ENCODE measurements around the gene ZNRF3. TPM values are rescaled to one million over a fixed set of nuclear protein-coding genes. Genes with fewer than 3 reads are reported as not detected.
"Not testable (repeated sequence)": the region's sequence is repeated elsewhere in the genome, so short reads cannot be mapped to it uniquely, and the experiment has no call there.

The ZNRF3 gene
- total RNA-seq, 4 donors from 2014 or later, result 17.2 to 22.8 (median 19.5) TPM

GRCh38 chr22:28885939-28886338 is 2.6 kb downstream of the ZNRF3 start:
- WGBS, 2 donors, result 75 to 85% methylated on average over 3 of the region's 3 CpGs
- H3K4me3 ChIP-seq (ENCODE audit: low read depth, poor library complexity, severe bottlenecking), result no peak overlapping the region
- intact Hi-C loops (cut with DNase I; ENCODE audit: low total_unique reads), result no loop called here
- TF ChIP-seq CTCF (IDR thresholded peaks at IDR 0.05) (no peak), POLR2A (IDR thresholded peaks at IDR 0.05) (no peak)
- peak in 1 of 2 donors; percentile 7 for DNase-seq (ENCODE audit: low spot score in 2 of 2)

- 98% methylated on average over 4 of the region's 4 CpGs for WGBS, 2 donors
- intact Hi-C loops (cut with DNase I; ENCODE audit: low total_unique reads); DNase-seq (ENCODE audit: low spot score in 2 of 2): not testable (repeated sequence)
Measured at GRCh38 chr22:28886679-28887078, 3.3 kb downstream of the ZNRF3 start.

GRCh38 chr22:28887725-28888459 is 4.5 kb downstream of the ZNRF3 start:
- 62 to 85% methylated on average over 4 of the region's 4 CpGs for WGBS, 2 donors
- intact Hi-C loops (cut with DNase I; ENCODE audit: low total_unique reads), result no loop called here
- H3K4me3 ChIP-seq (ENCODE audit: low read depth, poor library complexity, severe bottlenecking), result no peak overlapping the region
- TF ChIP-seq CTCF (IDR thresholded peaks at IDR 0.05) (no peak), POLR2A (IDR thresholded peaks at IDR 0.05) (no peak)
- no peak for DNase-seq (ENCODE audit: low spot score in 2 of 2)

More at GRCh38 chr22:28886679-28887078, 3.3 kb downstream of the ZNRF3 start:
- not testable (repeated sequence) for H3K4me3 ChIP-seq (ENCODE audit: low read depth, poor library complexity, severe bottlenecking)

- WGBS, 2 donors, result 81 to 85% methylated on average over 6 of the region's 6 CpGs
- peak in 1 of 2 donors; percentile 17 for DNase-seq (ENCODE audit: low spot score in 2 of 2)
- TF ChIP-seq CTCF (IDR thresholded peaks at IDR 0.05) (no peak), POLR2A (IDR thresholded peaks at IDR 0.05) (no peak)
- H3K4me3 ChIP-seq (ENCODE audit: low read depth, poor library complexity, severe bottlenecking), result no peak overlapping the region
- intact Hi-C loops (cut with DNase I; ENCODE audit: low total_unique reads), result no loop called here
Measured at GRCh38 chr22:28889478-28890024, 6.2 kb downstream of the ZNRF3 start.

- intact Hi-C loops (cut with DNase I; ENCODE audit: low total_unique reads), result no loop called here
- 88 to 94% methylated on average over 2 of the region's 2 CpGs for WGBS, 2 donors
- no peak overlapping the region for H3K4me3 ChIP-seq (ENCODE audit: low read depth, poor library complexity, severe bottlenecking)
- peak in 1 of 2 donors; percentile 6 for DNase-seq (ENCODE audit: low spot score in 2 of 2)
- no peak for TF ChIP-seq POLR2A (IDR thresholded peaks at IDR 0.05)
- no peak for TF ChIP-seq CTCF (IDR thresholded peaks at IDR 0.05)
Measured at GRCh38 chr22:28891156-28891733, 7.9 kb downstream of the ZNRF3 start.

GRCh38 chr22:28892175-28892731 is 8.9 kb downstream of the ZNRF3 start:
- no peak for TF ChIP-seq CTCF (IDR thresholded peaks at IDR 0.05)
- TF ChIP-seq POLR2A (IDR thresholded peaks at IDR 0.05), result no peak
- H3K4me3 ChIP-seq (ENCODE audit: low read depth, poor library complexity, severe bottlenecking), result no peak overlapping the region
- WGBS, 2 donors, result 44 to 65% methylated on average over 5 of the region's 5 CpGs
- peak in 1 of 2 donors; percentile 36 for DNase-seq (ENCODE audit: low spot score in 2 of 2)
- intact Hi-C loops (cut with DNase I; ENCODE audit: low total_unique reads), result no loop called here
